Anterior cingulate cortex (tissue), 58 donors: ENCODE measurements around the gene CDC42BPB.
"Not testable (repeated sequence)": the region's sequence is repeated elsewhere in the genome, so short reads cannot be mapped to it uniquely, and the experiment has no call there.

Experiments
- DNase-seq, 58 donors: peaks; one replicate each; lab custom pipeline; 2025; lab: John Stamatoyannopoulos, UW

CDC42BPB gene

GRCh38 chr14:102906616-102907302 lies 150.6 kb downstream of the CDC42BPB start:
- no peak for DNase-seq

- DNase-seq: no peak
Measured at GRCh38 chr14:102905116-102906108, 151.9 kb downstream of the CDC42BPB start.

GRCh38 chr14:102903889-102904512 lies 153.3 kb downstream of the CDC42BPB start:
- DNase-seq: no peak

GRCh38 chr14:102903248-102903888 lies 154.0 kb downstream of the CDC42BPB start:
- no peak for DNase-seq

DNA sequence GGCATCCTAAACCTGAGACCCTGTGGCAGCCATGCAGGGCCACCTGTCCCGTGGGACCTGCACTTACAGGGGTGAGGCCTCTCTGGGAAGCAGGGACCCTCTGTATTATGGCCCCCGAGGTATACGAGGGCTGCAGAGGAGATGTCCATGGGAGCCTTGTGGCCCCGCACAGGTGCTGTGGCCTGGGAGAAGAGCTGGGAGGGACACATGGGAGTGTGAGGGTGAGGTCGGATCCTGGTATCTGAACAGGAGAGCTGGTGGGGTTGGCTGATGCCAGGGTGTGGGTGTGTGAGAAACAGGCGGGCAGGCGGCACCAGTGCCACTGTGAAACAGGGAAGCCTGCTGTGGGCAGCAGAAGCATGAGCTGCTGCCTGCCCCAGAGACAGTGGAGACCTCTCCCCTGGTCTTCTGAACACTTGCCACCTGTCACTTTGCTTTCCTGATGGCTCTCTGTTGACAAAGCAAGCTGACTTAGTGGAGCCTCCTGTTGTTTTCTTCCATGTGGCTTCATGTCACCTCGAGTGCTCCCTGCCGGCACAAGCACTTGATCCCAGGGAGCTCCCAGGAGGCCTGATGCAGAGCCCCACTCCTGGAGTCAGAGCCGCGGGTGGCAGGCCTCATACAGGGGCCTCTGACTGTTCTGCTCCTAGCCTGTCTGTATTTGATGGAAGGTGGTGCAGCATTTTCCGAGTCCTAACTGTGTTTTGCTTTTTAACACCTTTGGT lies 154.7 kb downstream of the CDC42BPB start:
- DNase-seq: no peak

GRCh38 chr14:102902086-102902485 lies 155.3 kb downstream of the CDC42BPB start:
- no peak for DNase-seq

GRCh38 chr14:102901633-102902032 lies 155.7 kb downstream of the CDC42BPB start:
- no peak for DNase-seq

GRCh38 chr14:102900631-102901571 lies 156.4 kb downstream of the CDC42BPB start:
- DNase-seq: no peak

GRCh38 chr14:102899516-102899900 lies 157.8 kb downstream of the CDC42BPB start:
- DNase-seq: no peak

GRCh38 chr14:102898776-102899515 lies 158.4 kb downstream of the CDC42BPB start:
- DNase-seq: no peak

- no peak for DNase-seq
Measured at GRCh38 chr14:102898298-102898697, 159.1 kb downstream of the CDC42BPB start.

GRCh38 chr14:102897299-102898027 lies 159.9 kb downstream of the CDC42BPB start:
- DNase-seq: no peak

DNA sequence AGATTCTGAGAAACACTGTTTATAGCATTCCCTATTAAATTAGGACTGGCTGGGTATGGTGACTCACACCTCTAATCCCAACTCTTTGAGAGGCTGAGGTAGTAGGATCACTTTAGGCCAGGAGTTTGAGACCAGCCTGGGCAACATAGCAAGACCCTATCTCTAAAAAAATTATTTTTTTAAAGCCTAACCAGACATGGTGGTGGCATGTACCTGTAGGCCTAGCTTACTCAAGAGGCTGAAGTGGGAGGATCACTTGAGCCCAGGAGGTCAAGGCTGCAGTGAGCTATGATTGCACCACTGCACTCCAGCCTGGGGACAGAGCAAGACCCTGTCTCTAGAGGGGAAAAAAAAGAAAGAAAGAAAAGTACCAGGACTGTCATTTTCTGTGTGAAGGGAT lies 160.6 kb downstream of the CDC42BPB start:
- DNase-seq: not testable (repeated sequence)

- peak in 6 of 58 donors; percentile 6 to 25 (median 16) for DNase-seq
Measured at GRCh38 chr14:102893452-102893851, 163.9 kb downstream of the CDC42BPB start.

GRCh38 chr14:102892651-102893050 lies 164.7 kb downstream of the CDC42BPB start:
- peak in 3 of 58 donors; percentile 17 to 23 (median 21) for DNase-seq

DNA sequence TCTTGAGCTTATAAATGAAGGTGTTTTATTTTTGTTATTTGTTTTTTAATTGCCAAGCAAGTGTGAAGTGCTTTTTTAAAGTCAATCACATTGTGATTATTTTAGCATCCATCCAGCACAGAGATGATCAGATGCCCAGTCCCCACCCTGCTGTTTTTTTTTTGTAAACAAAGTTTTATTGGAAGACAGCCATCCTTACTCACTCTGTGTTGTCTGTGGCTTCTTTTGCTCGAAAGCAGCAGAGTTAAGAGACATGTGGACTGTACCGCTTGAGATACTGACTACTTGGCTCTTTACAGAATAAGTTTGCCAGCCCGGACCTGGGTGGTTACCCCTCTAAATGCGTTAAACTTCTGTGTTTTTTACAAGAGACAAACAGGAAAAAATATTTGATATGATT lies 165.8 kb downstream of the CDC42BPB start:
- DNase-seq: no peak

DNA sequence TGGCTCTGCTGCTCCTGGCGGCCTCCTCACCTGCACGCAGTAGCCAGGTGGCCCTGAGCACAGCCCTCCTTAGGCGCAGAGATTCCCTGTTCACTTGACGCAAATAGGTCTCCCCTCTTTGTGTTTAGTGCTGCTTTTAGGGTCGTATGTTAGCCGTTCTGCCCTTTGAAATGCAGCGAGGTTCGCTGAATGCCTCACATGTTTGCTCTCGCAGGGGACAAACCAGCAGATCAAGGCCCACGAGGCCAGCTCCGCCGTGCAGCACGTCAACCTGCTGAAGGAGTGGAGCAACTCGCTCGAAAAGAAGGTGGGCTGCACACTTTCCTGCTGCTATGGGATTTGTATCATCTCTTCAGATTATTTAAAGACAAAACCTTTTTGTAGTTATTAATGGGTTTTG lies 166.2 kb downstream of the CDC42BPB start:
- DNase-seq: no peak
